Osteoblast (primary cell): ENCODE data around the gene DYRK1A. TPM values are rescaled to one million over a fixed set of nuclear protein-coding genes. Genes with fewer than 3 reads are reported as not detected.

Experiments used
- DNase-seq: peaks from one replicate; pipeline ENCODE4 v3.0.0; 2011; ENCODE audit warnings: low spot score, mixed read lengths; ENCODE audit not compliant: insufficient read length; ENCODE audit errors: missing footprints
- H2AFZ ChIP-seq: 2 replicates; pipeline ENCODE4 v1.6.0; 2011; ENCODE audit warnings: mild to moderate bottlenecking, low read length
- H3K27ac ChIP-seq: 2 replicates; pipeline ENCODE4 v1.5.1; 2011; ENCODE audit warnings: mild to moderate bottlenecking, low read depth, low read length, moderate library complexity
- H3K27me3 ChIP-seq: 2 replicates; pipeline ENCODE4 v1.6.0; 2012; ENCODE audit warnings: mild to moderate bottlenecking, control low read depth, inconsistent platforms, low read length, moderate library complexity; ENCODE audit not compliant: insufficient read depth
- H3K36me3 ChIP-seq: 2 replicates; pipeline ENCODE4 v1.5.1; 2011; ENCODE audit warnings: mild to moderate bottlenecking, low read length, control low read depth, moderate library complexity; ENCODE audit not compliant: insufficient read depth
- H3K4me1 ChIP-seq: 2 replicates; pipeline ENCODE4 v1.5.1; 2011; ENCODE audit warnings: mild to moderate bottlenecking, low read length, control low read depth, moderate library complexity; ENCODE audit not compliant: insufficient read depth
- H3K4me2 ChIP-seq: 2 replicates; pipeline ENCODE4 v1.6.0; 2011; ENCODE audit warnings: mild to moderate bottlenecking, low read length; ENCODE audit not compliant: insufficient read depth
- H3K4me3 ChIP-seq: fragments of 200-600 bp; sonication (generic); 3 replicates; pipeline ENCODE4 v1.5.1; 2012; ENCODE audit warnings: mild to moderate bottlenecking, low read length, inconsistent platforms; ENCODE audit not compliant: insufficient read depth
- H3K79me2 ChIP-seq: 2 replicates; pipeline ENCODE4 v1.6.0; 2012; ENCODE audit warnings: mild to moderate bottlenecking, low read length, control low read depth, inconsistent platforms; ENCODE audit not compliant: insufficient read depth
- H3K9me3 ChIP-seq: 2 replicates; pipeline ENCODE4 v1.5.1; 2011; ENCODE audit warnings: low read depth, low read length, control low read depth
- H4K20me1 ChIP-seq: 2 replicates; pipeline ENCODE4 v1.6.0; 2012; ENCODE audit warnings: mild to moderate bottlenecking, low read length, control low read depth; ENCODE audit not compliant: insufficient read depth
- total RNA-seq: library from RNA; depleted of rRNA; stranded (reverse); fragments of >200 nt; gene quantifications from 2 replicates; pipeline ENCODE4 v1.2.3, GENCODE V29; 2012
- TF ChIP-seq, protein P1 (sequence below): IDR thresholded peaks from 2 replicates; pipeline ENCODE4 v1.5.1; 2011; ENCODE audit warnings: mild to moderate bottlenecking, low read depth, low read length, moderate library complexity; ENCODE audit errors: extremely low read depth

Gene DYRK1A
- total RNA-seq, 1 donor = 99.2 TPM

DNA sequence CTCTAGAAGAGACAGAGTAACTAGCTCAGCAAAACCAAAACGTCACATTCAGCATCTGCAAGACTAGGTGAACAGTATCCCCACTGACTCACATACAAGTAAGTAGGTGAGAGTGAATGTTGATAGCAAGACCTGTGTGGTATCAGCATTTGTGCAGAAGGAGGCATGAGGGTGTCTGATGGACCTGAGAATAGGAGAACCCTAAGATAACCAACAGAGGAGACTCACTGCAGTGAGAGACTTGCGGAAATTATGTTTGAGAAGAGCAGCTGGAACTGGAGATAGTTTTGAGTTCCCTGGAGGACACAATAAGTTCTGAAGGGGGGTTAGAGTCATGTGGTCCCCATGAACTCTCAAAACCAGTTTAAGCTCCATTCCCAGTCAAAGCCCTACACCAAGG is 59.1 kb downstream of the DYRK1A start:
- H3K4me1 ChIP-seq = peaks cover 5% of the 10 kb centered on the region
- no peak overlapping the region for H2AFZ ChIP-seq
- TF ChIP-seq, protein P1, sequence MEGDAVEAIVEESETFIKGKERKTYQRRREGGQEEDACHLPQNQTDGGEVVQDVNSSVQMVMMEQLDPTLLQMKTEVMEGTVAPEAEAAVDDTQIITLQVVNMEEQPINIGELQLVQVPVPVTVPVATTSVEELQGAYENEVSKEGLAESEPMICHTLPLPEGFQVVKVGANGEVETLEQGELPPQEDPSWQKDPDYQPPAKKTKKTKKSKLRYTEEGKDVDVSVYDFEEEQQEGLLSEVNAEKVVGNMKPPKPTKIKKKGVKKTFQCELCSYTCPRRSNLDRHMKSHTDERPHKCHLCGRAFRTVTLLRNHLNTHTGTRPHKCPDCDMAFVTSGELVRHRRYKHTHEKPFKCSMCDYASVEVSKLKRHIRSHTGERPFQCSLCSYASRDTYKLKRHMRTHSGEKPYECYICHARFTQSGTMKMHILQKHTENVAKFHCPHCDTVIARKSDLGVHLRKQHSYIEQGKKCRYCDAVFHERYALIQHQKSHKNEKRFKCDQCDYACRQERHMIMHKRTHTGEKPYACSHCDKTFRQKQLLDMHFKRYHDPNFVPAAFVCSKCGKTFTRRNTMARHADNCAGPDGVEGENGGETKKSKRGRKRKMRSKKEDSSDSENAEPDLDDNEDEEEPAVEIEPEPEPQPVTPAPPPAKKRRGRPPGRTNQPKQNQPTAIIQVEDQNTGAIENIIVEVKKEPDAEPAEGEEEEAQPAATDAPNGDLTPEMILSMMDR = no peak
- no peak overlapping the region for H3K27ac ChIP-seq
- H4K20me1 ChIP-seq = peaks cover 15% of the 10 kb centered on the region
- H3K4me3 ChIP-seq = no peak overlapping the region
- DNase-seq = no peak
- no peaks in the 10 kb centered on the region for H3K9me3 ChIP-seq
- no peak overlapping the region for H3K4me2 ChIP-seq
- peaks cover 92% of the 10 kb centered on the region for H3K79me2 ChIP-seq
- no peaks in the 10 kb centered on the region for H3K27me3 ChIP-seq
- peaks cover 8% of the 10 kb centered on the region for H3K36me3 ChIP-seq

DNA sequence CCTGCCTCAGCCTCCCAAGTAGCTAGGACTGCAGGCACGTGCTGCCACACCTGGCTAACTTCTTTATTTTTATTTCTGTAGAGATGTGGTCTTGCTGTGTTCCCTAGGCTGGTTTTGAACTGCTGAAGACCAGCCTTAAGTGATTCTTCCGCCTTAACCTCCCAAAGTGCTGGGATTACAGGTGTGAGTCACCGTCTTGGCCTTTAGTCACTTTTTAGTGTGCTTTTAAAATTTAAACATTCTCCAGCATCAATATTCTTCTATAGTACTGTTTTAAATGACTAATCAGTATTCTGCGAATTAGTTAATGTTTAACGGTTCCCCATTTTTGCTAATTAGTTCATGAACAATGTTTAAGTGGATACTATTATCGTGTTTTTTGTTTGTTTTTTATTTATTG is 60.6 kb downstream of the DYRK1A start:
- Histone ChIP-seq H2AFZ (no peak overlapping the region), H3K79me2 (peaks cover 92% of the 10 kb centered on the region), H3K27ac (no peak overlapping the region), H3K9me3 (no peaks in the 10 kb centered on the region), H3K4me2 (no peak overlapping the region), H3K27me3 (no peaks in the 10 kb centered on the region), H3K4me3 (no peak overlapping the region), H4K20me1 (peaks cover 10% of the 10 kb centered on the region), H3K36me3 (peaks cover 8% of the 10 kb centered on the region), H3K4me1 (peaks cover 5% of the 10 kb centered on the region)
- TF ChIP-seq, protein P1 = no peak
- DNase-seq = no peak

DNA sequence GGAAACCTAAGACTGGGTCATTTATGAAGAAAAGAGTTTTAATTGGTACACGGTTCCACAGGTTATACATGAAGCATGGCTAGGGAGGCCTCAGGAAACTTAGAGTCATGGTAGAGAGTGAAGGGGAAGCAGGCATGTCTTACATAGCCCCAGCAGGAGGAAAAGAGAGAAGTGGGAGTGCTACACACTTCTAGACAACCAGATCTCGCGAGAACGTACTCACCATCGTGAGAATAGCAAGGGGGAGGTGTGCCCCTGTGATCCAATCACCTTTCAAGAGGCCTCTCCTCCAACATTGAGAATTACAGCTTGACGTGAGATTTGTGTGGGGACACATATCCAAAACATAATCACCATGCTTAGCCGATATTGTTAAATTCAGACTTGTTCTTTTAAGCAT is 62.8 kb downstream of the DYRK1A start:
- H3K4me2 ChIP-seq = no peak overlapping the region
- H3K9me3 ChIP-seq = no peaks in the 10 kb centered on the region
- H2AFZ ChIP-seq = no peak overlapping the region
- no peak overlapping the region for H3K27ac ChIP-seq
- peaks cover 8% of the 10 kb centered on the region for H3K36me3 ChIP-seq
- H3K4me3 ChIP-seq = no peak overlapping the region
- peaks cover 8% of the 10 kb centered on the region for H4K20me1 ChIP-seq
- H3K27me3 ChIP-seq = no peaks in the 10 kb centered on the region
- TF ChIP-seq, protein P1 = no peak
- no peak for DNase-seq
- peaks cover 90% of the 10 kb centered on the region for H3K79me2 ChIP-seq
- H3K4me1 ChIP-seq = peaks cover under 1% of the 10 kb centered on the region

DNA sequence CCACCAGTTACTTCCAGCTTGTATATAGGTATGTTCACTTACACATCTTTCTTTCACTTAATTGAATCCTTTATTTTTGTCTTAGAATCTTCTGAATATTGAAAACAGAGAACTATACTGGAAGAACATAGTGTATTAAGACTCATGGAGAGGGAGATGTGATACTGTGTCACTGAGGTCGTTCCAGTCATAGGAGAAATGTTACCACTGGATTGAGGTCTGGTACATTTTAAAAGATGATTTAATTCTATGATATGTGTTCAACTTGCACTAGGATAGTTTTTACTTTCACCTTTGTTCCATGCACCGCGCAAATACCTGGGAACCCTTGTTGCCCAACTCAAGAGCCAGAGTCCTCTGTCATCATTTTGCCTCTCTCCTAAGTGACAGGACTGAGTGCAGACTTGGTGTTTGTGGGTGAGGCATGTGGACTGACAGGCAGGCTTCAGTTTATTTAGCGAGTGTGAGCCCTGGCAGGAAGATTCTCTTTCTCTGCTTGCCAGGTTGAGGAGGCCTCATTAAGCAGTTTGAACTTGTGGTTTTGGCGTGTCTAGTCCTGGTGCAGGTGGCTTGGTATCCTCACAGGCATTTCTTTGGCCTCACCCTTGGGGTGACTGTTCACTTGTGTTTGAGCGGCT is 63.7 kb downstream of the DYRK1A start:
- Histone ChIP-seq H3K36me3 (peaks cover 8% of the 10 kb centered on the region), H3K79me2 (peaks cover 91% of the 10 kb centered on the region), H4K20me1 (peaks cover 5% of the 10 kb centered on the region), H3K27me3 (no peaks in the 10 kb centered on the region), H3K4me1 (no peaks in the 10 kb centered on the region), H3K4me2 (no peak overlapping the region), H3K27ac (no peak overlapping the region), H2AFZ (no peak overlapping the region), H3K9me3 (no peaks in the 10 kb centered on the region), H3K4me3 (no peak overlapping the region)
- TF ChIP-seq, protein P1 = no peak
- no peak for DNase-seq
